C1 segment of cervical spinal cord (tissue), 14 donors: ENCODE results near the gene TBX10.
A peak's percentile ranks its signal among the peaks of the same experiment; 100 is the strongest.
"Not testable (repeated sequence)": the region's sequence is repeated elsewhere in the genome, so short reads cannot be mapped to it uniquely, and the experiment has no call there.

Experiments used
- DNase-seq, 14 donors: peaks; one replicate each; lab custom pipeline; 2025; lab: John Stamatoyannopoulos, UW

TBX10 gene

DNA sequence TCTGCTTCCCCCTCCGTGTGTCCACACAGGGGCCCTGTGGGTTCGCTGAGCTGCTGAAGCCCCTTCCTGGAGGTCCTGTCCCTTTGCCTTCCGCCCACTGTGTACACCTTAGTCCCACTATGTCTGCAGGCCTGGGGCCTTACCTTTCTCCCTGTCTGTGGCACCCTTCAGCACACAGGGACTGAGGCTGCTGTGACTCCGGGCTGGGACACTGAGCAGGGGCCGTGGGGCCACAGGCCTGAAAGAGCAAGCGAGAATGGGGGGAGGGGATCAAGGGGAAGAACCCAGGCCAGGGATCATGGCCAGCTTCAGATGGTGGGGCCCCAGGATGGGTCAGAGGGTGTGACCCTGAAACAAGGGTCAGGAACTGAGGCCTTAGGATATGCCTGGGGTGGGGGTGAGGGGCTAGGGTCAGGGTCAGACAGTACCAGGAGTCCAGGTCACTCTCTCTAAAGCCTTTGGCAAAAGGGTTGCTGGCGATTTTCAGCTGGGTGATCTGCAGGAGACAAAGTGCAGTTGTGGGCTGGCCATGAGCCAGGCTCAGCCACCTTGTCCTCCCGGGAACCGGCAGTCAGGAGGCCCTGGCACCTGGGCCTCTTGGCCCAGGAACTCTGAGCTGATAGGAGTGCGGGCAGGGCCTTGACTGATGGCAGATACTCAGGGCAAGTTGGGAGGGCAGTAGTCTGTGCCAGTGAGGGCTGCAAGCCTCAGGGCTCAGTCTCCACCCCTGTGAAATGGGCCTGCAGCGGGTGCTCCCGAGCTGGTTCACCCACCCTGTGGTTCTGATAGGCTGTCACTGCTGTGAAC, 7.2 kb downstream of the TBX10 start:
- no peak for DNase-seq

DNA sequence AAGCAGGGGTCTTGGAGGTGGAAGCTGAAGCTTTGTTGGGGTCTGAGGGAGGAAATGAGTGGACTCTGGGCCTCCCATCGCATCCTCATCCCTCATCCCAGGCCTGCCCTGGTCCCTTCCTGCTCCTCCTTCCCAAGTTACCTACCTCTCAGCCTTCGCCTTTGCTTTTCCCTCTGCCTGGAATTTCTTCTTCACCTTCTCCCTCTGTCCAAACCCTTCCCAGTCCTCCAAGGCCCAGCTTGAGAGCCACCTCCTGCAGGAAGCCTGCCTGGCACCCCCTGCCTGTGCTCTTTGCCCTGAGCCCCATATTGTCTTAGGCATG, 7.7 kb downstream of the TBX10 start:
- DNase-seq, result no peak

DNA sequence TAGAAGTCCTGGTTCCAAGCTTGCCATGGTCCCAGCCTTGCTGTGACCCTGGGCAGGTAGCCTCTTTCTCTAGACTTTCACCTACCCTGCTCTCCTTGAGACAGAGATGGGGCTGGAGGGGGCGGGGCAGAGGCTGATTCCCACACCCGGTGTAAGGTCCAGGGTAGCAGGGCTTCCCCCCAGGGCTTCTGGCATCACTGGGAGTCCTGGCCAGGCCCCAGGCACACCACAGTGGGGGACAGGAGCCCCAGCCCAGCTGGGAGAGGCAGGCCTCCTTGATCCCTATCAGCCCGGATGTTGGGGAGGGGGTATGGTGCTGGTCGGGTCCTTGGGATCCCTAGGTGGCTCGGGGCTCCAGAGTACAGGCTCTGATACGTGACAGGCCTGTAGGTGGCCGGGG, 8.2 kb downstream of the TBX10 start:
- DNase-seq, result no peak

DNA sequence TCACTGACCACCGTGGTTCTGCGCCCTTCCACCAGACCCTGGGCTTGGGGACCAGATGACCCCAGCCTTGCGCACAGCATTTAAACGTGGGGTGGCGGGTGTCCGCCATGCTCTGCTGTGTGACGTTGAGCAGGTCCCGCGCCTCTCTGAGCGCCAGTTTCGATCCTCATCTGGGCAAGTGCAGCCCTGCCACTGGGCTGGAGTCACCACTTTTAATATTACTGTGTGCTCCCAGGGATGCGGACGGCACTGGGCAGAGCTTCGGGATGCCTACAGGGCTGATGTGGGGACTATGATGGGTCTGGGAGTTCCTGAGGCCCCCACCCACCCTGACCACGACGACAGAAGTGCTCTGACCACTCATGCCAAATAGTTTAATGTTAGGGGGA, 8.6 kb downstream of the TBX10 start:
- no peak for DNase-seq

DNA sequence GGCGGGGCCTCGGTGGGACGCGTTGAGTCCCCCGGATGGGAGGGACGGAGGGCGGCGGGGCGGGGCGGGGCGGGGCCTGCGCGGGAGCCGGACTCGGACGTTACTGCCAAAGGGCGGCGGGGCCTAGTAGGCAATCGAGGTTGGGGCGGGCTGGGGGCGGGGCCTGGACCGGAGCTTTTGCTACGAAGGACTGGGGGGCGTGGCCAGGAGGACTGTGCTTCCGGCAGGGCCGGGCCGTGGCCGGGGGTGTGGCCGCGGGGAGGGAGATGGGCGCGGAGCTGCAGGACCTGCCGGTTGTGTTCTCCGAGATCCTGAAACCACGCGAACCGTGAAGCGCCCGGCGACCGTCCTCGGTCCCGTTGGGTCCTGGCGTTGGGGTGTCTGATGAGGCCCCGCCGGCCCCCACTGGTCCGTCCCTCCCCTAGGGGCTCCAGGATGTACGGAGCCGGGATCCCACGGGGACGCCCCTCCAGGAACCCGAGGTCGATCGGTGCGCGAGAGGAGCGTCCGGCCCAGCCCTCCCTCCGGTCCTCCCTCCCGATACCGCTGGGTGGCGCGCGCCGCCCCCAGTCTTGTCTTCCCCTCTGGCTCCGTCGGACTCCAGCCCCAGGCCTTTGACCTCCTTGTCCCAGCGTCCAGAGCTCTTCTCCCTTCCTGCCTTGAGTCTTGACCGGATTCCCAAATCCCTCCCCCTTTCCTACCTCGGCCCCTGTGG, 9.2 kb downstream of the TBX10 start:
- DNase-seq, result peak; percentile 65 to 98 (median 95)

DNA sequence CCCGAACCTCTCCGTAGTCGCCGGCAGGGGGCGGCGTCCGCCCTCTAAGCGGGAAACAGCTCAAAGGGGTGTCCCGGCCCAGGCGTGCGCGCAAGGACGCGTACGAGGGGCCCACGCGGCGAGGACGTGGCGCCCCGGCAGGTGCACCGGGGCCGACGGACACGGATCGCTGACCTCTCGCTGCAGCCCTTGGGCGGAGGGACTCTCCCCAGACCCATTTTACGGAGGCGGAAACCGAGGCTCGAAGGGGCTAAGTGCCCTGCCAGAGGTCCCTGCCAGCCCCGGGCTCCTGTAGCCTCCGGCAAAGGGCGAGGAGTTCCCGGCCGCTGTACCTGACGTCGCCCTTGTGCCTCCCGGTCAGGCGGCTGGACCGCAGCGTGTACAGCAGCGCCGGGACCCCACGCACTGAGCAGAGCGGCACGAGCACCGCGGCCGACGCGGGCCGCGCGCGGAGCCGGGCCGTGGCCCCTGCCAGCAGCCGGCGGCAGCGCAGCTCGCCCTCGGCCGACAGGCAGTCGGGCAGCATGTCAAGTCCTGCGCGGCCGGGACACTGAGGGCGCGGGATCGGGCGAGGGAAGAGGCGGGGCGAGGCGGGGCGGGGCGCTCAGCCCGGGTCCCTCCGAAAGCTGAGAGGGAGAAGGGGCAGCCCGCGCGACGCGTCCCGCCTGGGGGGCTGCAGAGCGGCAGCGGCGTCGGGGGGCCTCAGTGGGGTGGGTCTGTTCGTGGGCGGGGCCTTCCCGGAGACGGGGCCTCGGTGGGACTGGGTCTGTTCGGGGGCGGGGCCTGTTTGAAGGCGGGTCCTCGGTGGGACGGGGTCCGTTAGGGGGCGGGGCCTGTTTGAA, 10.0 kb downstream of the TBX10 start, which contains the start of gene NUDT8:
Gene NUDT8 (minus strand): TSS at position 552 of the 842 bp plus-strand sequence. CDS start 26 bp downstream, at position 526.
- DNase-seq, result peak in 10 of 14 donors; percentile 41 to 80 (median 65)

DNA sequence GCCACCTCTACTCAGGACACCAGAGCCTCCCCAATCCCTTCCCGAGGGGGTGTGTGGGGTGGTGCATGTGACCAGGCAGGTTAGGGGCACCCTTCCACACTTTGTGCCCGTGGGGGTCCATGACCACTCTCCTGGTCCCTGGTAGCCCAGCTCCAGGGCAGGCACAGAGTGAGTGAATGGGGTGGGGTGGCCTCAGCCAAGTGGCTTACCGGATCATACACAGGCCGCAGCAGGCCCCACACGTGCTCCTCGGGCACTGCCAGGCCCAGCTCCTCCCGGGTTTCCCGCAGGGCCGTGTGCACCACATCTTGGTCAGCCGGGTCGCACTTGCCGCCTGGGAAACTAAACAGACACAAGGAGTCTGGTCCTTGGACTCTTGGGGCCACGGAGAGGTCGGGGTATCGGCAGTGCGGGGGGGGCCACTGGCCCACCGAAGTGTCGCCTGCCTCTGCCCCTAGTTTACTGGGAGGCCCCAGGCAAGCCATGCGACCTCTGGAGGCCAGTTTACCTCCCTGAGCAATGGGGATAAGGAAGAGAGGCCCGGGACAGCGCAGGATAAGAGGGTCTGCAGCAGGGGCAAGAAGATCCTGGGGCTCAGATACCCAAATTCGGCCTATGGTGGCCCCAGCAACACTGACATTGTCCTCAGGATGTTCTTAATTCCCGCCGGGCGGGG, 10.7 kb downstream of the TBX10 start:
- no peak for DNase-seq

DNA sequence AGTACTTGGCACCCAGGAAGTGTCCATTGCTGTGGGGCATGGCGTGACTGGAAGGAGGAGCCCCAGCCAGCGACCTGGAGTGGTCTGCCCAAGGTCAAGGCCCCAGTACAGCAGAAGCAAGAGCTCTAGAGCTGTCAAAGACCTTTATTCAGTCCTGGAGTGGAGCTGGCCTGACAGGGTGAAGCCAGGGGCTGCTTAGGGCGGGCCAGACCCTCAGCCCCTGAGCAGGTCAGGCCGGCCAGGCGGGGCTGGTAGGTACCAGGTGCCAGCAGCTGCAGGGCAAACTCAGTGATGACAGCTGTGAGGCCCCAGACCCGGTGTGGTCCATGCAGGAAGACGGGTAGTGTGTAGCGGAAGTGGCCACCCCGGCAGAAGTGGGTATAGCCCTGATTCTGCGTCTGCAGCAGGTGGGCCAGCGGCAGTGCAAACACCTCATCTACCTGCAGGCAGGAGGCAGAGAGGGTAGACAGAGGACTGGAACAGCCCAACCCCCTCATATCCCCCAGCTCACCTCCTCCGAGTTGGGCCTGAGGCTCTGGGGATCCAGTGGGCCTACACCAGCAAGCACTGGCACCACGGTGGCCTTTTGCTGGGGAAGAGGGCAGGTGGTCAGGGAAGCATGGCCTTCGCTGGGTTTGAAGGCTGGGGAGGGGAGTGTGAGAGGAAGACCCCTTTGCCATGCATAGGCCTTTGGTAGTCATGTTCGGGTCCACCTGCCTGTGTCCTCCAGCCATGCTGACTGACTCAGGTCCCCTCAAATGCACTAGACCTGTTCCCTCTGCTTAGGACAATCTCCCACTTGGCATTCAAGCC, 11.5 kb downstream of the TBX10 start:
- no peak for DNase-seq

DNA sequence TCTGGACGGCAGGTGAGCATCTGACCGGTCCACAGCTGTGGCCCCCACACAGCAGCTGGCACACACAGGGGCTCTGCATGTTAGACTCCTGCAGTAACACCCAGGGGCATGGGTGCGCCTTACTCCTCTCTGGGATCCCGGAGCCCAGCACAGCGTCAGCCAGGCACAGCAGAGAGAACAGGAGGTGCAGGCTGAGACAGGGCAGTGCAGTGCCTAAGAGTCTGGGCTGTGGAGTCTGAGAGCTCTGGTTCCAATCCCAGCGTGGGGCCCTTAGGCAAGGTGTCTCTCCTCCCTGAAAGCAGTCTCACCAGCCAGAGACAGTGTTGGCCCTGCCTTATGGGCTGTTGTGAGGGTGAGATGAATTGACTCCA, 12.1 kb downstream of the TBX10 start:
- DNase-seq, result no peak

DNA sequence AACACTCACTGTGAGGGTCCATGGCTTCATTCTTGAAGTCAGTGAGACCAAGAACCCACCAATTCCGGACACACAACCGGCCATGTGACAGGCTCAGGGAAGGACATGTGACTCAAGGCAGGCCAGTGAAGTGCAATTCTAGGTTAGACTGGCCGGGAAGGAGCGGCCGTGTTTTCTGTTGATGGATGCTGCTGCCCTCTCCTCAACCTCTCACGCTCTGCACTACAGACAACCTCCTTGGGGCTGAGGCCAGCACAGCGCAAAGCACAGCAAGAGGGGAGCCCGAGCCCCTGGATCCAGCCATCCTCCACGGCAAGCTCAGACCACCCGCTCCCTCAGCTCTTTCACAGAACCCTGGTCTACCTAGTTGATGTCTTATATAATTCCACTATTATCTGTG, 12.6 kb downstream of the TBX10 start:
- no peak for DNase-seq

DNA sequence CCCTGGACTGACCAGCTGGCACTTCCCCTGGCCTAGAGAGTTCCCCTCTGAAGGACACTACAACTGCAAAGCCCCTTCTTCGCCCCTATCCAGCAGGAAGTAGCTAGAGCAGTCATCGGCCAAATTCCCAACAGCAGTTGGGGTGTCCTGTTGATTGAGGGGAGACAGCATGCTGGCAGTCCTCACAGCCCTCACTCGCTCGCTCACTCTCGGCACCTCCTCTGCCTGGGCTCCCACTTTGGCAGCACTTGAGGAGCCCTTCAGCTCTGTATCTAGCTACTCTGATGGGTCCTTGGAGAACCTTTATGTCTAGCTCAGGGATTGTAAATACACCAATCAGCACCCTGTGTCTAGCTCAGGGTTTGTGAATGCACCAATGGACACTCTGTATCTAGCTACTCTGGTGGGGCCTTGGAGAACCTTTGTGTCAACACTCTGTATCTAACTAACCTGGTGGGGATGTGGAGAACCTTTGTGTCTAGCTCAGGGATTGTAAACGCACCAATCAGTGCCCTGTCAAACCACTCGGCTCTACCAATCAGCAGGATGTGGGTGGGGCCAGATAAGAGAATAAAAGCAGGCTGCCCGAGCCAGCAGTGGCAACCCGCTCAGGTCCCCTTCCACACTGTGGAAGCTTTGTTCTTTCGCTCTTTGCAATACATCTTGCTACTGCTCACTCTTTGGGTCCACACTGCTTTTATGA, 13.3 kb downstream of the TBX10 start:
- not testable (repeated sequence) for DNase-seq

DNA sequence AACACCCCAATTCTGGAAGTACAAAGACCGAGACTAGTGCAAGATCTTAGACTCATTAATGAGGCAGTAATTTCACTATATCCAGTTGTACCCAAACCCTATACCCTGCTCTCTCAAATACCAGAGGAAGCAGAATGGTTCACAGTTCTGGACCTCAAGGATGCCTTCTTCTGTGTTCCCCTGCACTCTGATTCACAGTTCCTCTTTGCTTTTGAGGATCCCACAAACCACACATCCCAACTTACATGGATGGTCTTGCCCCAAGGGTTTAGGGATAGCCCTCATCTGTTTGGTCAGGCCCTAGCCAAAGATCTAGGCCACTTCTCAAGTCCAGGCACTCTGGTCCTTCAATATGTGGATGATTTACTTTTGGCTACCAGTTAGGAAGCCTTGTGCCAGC, 15.8 kb downstream of the TBX10 start:
- not testable (repeated sequence) for DNase-seq

DNA sequence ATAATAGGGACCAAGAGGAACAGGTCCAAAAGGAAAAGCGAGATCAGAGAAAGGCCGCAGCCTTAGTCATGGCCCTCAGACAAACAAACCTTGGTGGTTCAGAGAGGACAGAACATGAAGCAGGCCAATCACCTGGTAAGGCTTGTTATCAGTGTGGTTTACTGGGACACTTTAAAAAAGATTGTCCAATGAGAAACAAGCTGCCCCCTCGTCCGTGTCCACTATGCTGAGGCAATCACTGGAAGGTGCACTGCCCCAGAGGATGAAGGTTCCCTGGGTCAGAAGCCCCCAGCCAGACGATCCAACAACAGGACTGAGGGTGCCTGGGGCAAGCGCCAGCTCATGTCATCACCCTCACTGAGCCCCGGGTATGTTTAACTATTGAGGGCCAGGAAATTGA, 16.7 kb downstream of the TBX10 start:
- not testable (repeated sequence) for DNase-seq

DNA sequence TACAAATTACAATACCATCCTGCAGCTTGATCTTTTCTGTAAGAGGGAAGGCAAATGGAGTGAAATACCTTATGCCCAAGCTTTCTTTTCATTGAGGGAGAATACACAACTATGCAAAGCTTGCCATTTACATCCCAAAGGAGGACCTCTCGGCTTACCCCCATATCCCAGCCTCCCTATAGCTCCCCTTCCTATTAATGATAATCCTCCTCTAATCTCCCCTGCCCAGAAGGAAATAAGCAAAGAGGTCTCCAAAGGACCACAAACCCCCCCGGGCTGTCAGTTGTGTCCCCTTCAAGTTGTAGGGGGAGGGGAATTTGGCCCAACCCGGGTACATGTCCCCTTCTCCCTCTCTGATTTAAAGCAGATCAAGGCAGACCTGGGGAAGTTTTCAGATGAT, 17.6 kb downstream of the TBX10 start:
- DNase-seq, result not testable (repeated sequence)

DNA sequence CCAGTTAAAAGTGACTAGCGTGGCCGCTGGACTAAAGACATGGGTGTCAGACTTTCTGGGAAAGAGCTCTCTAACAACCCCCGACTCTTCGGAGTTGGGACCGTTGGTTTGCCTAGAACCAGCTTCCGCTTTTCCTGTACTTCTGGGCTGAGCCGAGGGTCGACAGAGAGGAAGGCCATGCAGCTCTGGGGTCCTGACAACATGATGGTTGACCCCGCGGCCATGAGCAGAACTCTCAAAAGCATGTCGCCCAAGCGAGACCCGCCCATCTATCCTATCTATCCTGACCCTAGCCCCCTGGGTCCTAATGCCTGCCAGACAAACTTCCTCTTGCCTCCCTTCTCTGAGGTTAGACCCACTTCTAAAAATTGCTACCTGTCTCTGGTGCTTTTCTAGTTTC, 18.9 kb downstream of the TBX10 start:
- not testable (repeated sequence) for DNase-seq

DNA sequence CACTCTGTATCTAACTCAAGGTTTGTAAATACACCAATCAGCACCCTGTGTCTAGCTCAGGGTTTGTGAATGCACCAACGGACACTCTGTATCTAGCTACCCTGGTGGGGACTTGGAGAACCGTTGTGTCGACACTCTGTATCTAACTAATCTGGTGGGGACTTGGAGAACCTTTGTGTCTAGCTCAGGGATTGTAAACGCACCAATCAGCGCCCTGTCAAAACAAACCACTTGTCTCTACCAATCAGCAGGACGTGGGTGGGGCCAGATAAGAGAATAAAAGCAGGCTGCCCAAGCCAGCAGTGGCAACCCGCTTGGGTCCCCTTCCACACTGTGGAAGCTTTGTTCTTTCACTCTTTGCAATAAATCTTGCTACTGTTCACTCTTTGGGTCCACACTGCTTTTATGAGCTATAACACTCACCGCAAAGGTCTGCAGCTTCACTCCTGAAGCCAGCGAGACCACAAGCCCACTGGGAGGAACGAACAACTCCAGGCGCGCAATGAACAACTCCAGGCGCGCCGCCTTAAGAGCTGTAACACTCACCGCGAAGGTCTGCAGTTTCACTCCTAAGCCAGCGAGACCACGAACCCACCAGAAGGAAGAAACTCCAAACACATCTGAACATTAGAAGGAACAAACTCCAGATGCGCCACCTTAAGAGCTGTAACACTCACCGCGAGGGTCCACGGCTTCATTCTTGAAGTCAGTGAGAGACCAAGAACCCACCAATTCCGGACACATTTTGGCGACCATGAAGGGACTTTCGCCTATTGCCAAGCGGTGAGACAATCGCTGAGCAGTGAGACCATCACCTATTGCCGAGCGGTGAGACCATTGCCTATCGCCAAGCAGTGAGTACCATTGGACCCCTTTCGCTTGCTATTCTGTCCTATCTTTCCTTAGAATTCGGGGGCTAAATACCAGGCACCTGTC, 19.6 kb downstream of the TBX10 start:
- DNase-seq, result not testable (repeated sequence)

DNA sequence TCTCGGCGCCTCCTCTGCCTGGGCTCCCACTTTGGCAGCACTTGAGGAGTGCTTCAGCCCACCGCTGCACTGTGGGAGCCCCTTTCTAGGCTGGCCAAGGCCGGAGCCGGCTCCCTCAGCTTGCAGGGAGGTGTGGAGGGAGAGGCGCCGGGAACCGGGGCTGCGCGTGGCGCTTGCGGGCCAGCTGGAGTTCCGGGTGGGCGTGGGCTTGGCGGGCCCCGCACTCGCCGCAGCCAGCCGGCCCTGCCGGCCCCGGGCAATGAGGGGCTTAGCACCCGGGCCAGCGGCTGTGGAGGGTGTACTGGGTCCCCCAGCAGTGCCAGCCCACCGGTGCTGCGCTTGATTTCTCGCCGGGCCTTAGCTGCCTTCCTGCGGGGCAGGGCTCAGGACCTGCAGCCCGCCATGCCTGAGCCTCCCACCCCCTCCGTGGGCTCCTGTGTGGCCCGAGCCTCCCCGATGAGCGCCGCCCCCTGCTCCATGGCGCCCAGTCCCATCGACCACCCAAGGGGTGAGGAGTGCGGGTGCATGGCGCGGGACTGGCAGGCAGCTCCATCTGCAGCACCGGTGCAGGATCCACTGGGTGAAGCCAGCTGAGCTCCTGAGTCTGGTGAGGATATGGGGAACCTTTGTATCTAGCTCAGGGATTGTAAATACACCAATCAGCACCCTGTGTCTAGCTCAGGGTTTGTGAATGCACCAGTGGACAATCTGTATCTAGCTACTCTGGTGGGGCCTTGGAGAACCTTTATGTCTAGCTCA, 20.5 kb downstream of the TBX10 start:
- DNase-seq, result not testable (repeated sequence)

DNA sequence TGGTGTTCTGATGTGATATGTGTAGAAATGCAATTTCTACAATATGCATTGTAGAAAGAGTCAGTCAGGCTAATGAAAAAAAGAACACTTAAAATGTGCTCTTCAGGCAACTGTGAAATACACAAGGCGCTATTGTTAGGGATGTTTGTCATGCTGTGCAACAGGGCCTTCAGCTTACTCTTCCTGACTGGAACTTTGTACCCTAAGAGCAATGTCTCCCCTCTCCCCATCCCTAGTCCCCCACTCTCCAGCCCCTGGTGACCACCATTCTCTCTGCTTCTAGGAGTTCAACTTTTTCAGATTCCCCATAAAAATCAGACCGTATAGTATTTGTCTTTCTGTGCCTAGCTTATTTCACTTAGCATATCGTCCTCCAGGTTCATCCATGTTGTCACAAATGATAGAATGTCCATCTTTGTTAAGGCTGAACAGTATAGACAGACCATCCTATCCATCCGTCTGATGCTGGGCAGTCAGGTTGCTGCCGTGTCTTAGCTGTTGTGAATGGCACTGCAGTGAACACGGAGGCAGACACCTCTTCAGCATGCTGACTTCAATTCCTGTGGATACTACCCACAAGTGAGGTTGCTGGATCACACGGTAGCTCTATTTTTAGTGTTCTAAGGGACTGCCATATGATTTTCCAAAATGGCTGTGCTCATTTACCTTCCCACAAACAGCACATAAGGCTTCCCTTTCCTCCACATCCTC, 22.2 kb downstream of the TBX10 start:
- DNase-seq, result no peak
